Vagina (tissue), 2 donors: Measurements from ENCODE around the gene FAM120B. TPM values are rescaled to one million over a fixed set of nuclear protein-coding genes. Genes with fewer than 3 reads are reported as not detected.

Source experiments
- DNase-seq, 2 donors: peaks; one replicate each; pipeline ENCODE4 v3.0.0-alpha.2; 2017; ENCODE audit errors: extremely low spot score in 2 of 2
- H3K27ac ChIP-seq: fragments of 200-600 bp; sonication (generic); one replicate; pipeline ENCODE4 v1.5.1; 2019
- H3K27me3 ChIP-seq: fragments of 200-600 bp; sonication (generic); one replicate; pipeline ENCODE4 v1.5.1; 2019
- H3K36me3 ChIP-seq, 2 donors: fragments of 200-600 bp; sonication (generic); one replicate each; pipeline ENCODE4 v1.5.1; 2017 to 2019
- H3K4me1 ChIP-seq: fragments of 200-600 bp; sonication (generic); one replicate; pipeline ENCODE4 v1.5.1; 2019
- H3K4me3 ChIP-seq, 2 donors: fragments of 200-600 bp; sonication (generic); 1 replicate in 1 of 2; 2 replicates in 1 of 2; pipeline ENCODE4 v1.5.1; 2016 to 2019
- H3K9me3 ChIP-seq: fragments of 200-600 bp; sonication (generic); one replicate; pipeline ENCODE4 v1.5.1; 2019
- POLR2A ChIP-seq, 2 donors: fragments of 450-650 bp; IDR thresholded peaks; one replicate each; pipeline ENCODE4 v1.6.1; 2017; ENCODE audit warnings: antibody characterized with exemption in 2 of 2, mild to moderate bottlenecking in 2 of 2, moderate library complexity in 2 of 2
- POLR2AphosphoS5 ChIP-seq, 2 donors: sonication (generic); formaldehyde crosslinking; IDR thresholded peaks; one replicate each; pipeline ENCODE4 v1.9.0; 2017; ENCODE audit warnings: antibody characterized with exemption in 2 of 2, mild to moderate bottlenecking in 2 of 2, low read depth in 1 of 2; ENCODE audit not compliant: insufficient read depth in 1 of 2
- intact Hi-C: fragments of 100-400 bp; cut with DNase I; formaldehyde crosslinking; loops from one replicate; pipeline ENCODE4 v1.15.1; 2023
- total RNA-seq: library from RNA; depleted of rRNA; stranded (reverse); fragments of >200 nt; gene quantifications from one replicate; pipeline ENCODE4 v1.2.3, GENCODE V29; 2016
- TF ChIP-seq, protein P1 (sequence below), 3 experiments: fragments of 450-650 bp in 2 of 3; fragments of 200-600 bp in 1 of 3; sonication (generic) in 1 of 3; IDR thresholded peaks; one replicate each; pipeline ENCODE4 v1.5.1; 2017 to 2019; ENCODE audit warnings: antibody characterized with exemption in 3 of 3, mild to moderate bottlenecking in 2 of 3, moderate library complexity in 2 of 3

Gene FAM120B
- total RNA-seq, 1 donor from 2014 or later, result 34.6 TPM

DNA sequence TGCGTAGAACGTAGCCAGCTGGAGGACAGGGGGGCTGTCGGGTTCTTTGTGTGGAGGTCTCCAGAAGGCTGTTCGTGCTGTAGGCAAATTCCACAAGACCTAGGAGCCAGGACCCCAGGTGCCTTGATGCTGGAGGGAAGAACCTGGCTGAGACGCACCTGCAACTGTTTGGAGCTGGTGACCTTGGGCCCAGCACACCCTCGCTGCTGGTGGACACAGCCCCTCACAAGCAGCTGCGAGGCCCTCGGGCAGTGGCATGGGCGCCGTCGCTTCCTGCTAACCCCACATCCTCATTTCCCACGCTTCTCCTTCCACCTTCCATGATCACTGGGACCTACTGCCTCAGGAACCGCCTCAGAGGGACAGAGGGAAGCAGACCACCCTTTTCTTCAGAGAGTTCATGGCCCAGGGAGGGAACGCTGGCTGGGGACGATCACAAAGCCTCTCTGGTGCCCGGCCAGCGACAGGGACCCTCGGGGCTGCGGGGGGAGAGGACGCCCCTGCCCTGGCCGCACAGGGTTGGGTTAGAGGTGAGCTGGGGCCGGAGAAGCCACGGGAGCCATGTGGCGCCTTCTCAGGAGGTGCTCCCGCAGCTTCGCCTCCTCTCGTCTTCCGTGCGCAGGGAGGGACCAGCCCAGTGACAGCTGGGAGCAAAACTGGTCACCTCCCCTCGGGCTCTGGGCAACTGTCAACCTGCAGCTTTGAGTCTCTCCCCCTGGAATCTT, 34.1 kb upstream of the FAM120B start:
- H3K9me3 ChIP-seq, result no peaks in the 10 kb centered on the region
- peak overlapping the region in 1 of 2 donors; percentile 6 for H3K4me3 ChIP-seq
- TF ChIP-seq, protein P1, sequence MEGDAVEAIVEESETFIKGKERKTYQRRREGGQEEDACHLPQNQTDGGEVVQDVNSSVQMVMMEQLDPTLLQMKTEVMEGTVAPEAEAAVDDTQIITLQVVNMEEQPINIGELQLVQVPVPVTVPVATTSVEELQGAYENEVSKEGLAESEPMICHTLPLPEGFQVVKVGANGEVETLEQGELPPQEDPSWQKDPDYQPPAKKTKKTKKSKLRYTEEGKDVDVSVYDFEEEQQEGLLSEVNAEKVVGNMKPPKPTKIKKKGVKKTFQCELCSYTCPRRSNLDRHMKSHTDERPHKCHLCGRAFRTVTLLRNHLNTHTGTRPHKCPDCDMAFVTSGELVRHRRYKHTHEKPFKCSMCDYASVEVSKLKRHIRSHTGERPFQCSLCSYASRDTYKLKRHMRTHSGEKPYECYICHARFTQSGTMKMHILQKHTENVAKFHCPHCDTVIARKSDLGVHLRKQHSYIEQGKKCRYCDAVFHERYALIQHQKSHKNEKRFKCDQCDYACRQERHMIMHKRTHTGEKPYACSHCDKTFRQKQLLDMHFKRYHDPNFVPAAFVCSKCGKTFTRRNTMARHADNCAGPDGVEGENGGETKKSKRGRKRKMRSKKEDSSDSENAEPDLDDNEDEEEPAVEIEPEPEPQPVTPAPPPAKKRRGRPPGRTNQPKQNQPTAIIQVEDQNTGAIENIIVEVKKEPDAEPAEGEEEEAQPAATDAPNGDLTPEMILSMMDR (IDR thresholded peaks at IDR 0.05), result no peak
- TF ChIP-seq POLR2AphosphoS5 (IDR thresholded peaks at IDR 0.05; ENCODE audit: insufficient read depth in 1 of 2, low read depth in 1 of 2), result no peak
- no peaks in the 10 kb centered on the region for H3K36me3 ChIP-seq
- intact Hi-C loops, result no loop called here
- H3K4me1 ChIP-seq, result peaks cover 25% of the 10 kb centered on the region
- H3K27me3 ChIP-seq, result no peaks in the 10 kb centered on the region
- DNase-seq, result no peak
- no peak overlapping the region for H3K27ac ChIP-seq

DNA sequence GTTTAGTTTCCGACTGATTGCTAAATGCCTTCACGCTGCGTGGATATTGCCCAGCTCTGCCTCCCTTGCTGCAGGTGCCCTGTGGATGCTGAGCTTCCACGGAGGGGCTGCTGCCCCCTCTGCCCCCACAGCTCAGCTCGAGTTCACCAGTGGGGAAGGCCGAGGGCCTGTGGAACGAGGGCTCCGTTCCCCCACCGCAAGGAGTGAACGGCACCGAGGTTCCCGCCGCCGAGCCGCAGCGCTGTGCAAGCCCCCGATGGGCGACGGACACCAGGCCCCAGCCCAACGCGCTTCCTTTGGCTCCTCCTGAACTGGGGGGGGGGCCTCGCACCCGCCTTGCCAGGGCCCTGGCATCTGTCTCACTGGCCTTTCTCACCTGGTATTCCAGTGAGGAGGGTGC, 33.4 kb upstream of the FAM120B start:
- intact Hi-C loops, result no loop called here
- H3K4me3 ChIP-seq, result no peak overlapping the region
- H3K36me3 ChIP-seq, result no peaks in the 10 kb centered on the region
- H3K9me3 ChIP-seq, result no peaks in the 10 kb centered on the region
- H3K27ac ChIP-seq, result no peak overlapping the region
- H3K4me1 ChIP-seq, result peaks cover 25% of the 10 kb centered on the region
- H3K27me3 ChIP-seq, result no peaks in the 10 kb centered on the region
- TF ChIP-seq POLR2AphosphoS5 (IDR thresholded peaks at IDR 0.05; ENCODE audit: insufficient read depth in 1 of 2, low read depth in 1 of 2) (no peak), POLR2A (IDR thresholded peaks at IDR 0.05) (no peak)
- no peak for DNase-seq

DNA sequence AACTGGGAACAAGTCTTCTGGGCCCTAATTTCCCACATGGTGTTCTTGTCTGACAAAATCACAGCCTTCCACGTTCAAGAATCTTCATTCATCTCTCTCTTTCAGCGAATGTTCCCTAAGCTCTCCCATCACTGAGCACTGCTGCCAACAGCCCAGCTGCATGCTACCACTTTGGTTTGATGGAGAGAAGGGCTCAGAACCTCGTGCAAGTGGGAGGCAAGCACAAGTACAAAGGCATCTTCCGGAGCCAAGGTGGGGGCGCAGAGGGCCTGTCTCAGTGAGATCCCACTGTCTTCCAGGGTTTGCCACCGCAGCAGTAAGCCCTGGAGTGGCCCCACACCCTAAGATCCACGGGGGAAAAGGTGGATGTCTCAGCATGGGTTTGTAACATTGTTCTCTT, 32.9 kb upstream of the FAM120B start:
- Histone ChIP-seq H3K27ac (no peak overlapping the region), H3K36me3 (no peaks in the 10 kb centered on the region), H3K4me3 (no peak overlapping the region), H3K9me3 (no peaks in the 10 kb centered on the region), H3K27me3 (no peaks in the 10 kb centered on the region), H3K4me1 (peaks cover 25% of the 10 kb centered on the region)
- intact Hi-C loops, result no loop called here
- no peak for DNase-seq
- no peak for TF ChIP-seq POLR2AphosphoS5 (IDR thresholded peaks at IDR 0.05; ENCODE audit: insufficient read depth in 1 of 2, low read depth in 1 of 2)
- TF ChIP-seq POLR2A (IDR thresholded peaks at IDR 0.05), result no peak
- TF ChIP-seq, protein P1 (IDR thresholded peaks at IDR 0.05), result no peak

DNA sequence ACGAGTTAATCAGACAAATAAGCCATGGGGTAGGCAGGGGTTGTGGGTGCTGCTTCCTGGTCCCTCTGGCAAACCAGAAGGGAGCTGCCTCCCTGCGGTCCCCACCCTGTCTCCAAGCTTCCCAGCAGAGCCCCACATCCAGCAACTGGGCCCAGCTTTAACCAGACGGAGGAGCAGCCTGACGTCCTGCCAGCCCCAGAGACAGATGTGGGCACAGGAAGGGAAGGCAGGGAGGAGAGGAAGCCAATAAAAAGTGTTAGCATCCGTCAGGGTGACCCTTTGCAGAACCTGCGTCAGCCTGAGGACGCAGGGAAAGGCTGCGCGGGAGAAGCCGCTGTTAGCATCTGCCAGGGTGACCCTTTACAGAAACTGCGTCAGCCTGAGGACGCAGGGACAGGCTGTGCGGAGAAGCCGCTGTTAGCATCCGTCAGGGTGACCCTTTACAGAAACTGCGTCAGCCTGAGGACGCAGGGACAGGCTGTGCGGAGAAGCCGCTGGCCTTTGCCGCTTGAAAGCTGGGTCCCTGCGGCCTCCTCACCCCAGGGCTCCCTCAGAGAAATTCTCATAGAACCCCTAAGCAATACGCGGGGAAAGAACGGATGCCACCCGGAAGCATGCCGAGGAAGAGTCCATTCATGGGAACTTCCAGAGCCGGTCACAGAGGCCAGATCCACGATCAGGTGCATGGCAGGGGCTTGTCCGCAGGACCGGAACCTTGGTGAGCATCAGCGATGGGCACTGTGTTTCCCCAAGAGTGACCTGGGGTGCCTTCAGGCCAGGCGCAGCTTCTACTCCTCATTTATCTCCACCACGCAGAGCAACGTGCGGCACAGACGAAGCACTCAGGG, 31.6 kb upstream of the FAM120B start:
- intact Hi-C loops, result no loop called here
- H3K36me3 ChIP-seq, result no peaks in the 10 kb centered on the region
- no peak overlapping the region for H3K4me3 ChIP-seq
- H3K27me3 ChIP-seq, result no peaks in the 10 kb centered on the region
- H3K27ac ChIP-seq, result no peak overlapping the region
- no peak for DNase-seq
- no peaks in the 10 kb centered on the region for H3K9me3 ChIP-seq
- TF ChIP-seq, protein P1 (IDR thresholded peaks at IDR 0.05), result no peak
- TF ChIP-seq POLR2A (IDR thresholded peaks at IDR 0.05), result no peak
- H3K4me1 ChIP-seq, result peaks cover 34% of the 10 kb centered on the region

DNA sequence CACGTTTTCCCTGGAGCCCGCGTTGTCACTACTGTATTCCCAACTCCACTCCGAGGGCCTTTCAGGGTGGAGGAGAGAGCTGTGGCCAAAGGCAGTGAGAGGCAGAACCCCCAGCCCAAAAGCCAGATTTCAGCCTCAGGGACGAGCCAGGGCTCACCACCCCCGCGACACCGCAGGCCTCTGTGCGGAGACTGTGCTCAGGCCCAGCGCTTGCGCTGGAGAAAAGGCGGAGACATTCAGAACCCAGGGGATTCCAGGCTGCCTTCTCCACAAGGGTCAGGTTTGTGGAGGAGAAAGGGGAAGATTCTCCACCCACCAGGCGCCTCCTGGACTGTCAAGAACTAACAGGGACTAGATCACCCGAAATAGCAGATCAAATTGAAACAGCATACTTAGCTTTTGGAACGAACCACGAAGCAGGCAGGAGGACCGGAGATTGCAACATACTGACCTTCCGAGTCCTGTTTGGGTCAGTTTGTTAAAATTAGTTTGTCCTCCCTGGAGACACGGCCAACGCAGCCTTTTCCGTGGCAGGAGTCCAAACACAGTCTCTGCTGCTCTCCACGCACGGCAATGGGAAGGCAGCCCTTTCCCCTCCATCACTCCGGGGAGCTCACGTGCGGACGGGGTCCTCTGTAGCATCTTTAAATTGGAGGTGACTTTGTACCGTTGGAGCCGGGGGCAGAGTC, 30.0 kb upstream of the FAM120B start:
- Histone ChIP-seq H3K27ac (peak overlapping the region; percentile 77), H3K4me3 (peak overlapping the region in 1 of 2 donors; percentile 7), H3K9me3 (no peaks in the 10 kb centered on the region), H3K27me3 (no peaks in the 10 kb centered on the region), H3K36me3 (no peaks in the 10 kb centered on the region), H3K4me1 (peaks cover 39% of the 10 kb centered on the region)
- DNase-seq, result no peak
- TF ChIP-seq, protein P1 (IDR thresholded peaks at IDR 0.05), result no peak
- TF ChIP-seq POLR2AphosphoS5 (IDR thresholded peaks at IDR 0.05; ENCODE audit: insufficient read depth in 1 of 2, low read depth in 1 of 2) (peak; percentile 46 to 75), POLR2A (IDR thresholded peaks at IDR 0.05) (no peak)
- intact Hi-C loops, result no loop called here
